Measurements from ENCODE around the gene NFYB.

DNA sequence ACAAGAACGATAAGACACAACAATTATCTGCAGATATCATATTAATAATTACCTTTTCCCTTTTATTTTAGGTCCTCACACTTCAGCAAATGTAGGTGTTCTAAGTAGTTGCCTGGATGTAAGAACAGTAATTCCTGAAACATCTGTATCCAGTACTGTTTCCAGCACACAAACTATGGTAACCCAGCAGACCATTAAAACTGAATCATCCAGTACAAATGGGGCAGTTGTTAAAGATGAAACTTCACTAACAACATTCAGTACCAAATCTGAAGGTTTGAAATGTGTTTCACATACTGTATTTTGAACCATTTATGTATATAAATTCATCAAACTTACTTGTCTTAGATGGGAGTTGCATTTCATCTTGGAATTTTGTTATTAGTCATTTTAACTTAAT, 42.7 kb downstream of the NFYB start:
- TF ChIP-seq, protein P1, sequence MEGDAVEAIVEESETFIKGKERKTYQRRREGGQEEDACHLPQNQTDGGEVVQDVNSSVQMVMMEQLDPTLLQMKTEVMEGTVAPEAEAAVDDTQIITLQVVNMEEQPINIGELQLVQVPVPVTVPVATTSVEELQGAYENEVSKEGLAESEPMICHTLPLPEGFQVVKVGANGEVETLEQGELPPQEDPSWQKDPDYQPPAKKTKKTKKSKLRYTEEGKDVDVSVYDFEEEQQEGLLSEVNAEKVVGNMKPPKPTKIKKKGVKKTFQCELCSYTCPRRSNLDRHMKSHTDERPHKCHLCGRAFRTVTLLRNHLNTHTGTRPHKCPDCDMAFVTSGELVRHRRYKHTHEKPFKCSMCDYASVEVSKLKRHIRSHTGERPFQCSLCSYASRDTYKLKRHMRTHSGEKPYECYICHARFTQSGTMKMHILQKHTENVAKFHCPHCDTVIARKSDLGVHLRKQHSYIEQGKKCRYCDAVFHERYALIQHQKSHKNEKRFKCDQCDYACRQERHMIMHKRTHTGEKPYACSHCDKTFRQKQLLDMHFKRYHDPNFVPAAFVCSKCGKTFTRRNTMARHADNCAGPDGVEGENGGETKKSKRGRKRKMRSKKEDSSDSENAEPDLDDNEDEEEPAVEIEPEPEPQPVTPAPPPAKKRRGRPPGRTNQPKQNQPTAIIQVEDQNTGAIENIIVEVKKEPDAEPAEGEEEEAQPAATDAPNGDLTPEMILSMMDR (IDR thresholded peaks at IDR 0.05): no peak
- no peak for TF ChIP-seq POLR2A (IDR thresholded peaks at IDR 0.05)

All from adrenal gland (tissue), 5 donors.